HG03108 (cell line): ENCODE data around the gene AP4S1.
A peak's percentile ranks its signal among the peaks of the same experiment; 100 is the strongest.
"Not testable (repeated sequence)": the region's sequence is repeated elsewhere in the genome, so short reads cannot be mapped to it uniquely, and the experiment has no call there.

ENCODE experiments used
- ATAC-seq: cut with Tn5 transposase; IDR thresholded peaks from one replicate; pipeline ENCODE4 v1.9.1; 2021; ENCODE audit warnings: moderate library complexity; ENCODE audit not compliant: unreplicated experiment

AP4S1 gene

GRCh38 chr14:31004007-31004406 is 21.4 kb upstream of the AP4S1 start:
- ATAC-seq = not testable (repeated sequence)

DNA sequence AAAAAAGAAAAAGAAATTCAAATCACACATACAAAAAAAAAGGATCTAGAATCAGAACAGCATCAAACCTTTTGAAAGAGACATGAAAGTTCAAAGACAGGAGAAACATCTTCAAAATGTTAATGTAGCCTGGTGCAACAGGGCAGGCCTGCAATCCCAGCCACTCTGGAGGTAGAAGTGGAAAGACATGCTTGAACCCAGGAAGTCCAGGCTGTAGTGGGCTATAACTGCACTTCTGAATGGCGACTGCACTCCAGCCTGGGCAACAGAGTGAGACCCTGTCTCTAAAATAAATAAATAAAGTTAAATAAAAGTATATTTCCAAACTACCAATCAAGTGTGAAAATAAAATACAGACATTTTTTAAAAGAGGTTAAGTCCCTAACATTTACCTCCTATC is 18.7 kb upstream of the AP4S1 start:
- ATAC-seq = no peak

DNA sequence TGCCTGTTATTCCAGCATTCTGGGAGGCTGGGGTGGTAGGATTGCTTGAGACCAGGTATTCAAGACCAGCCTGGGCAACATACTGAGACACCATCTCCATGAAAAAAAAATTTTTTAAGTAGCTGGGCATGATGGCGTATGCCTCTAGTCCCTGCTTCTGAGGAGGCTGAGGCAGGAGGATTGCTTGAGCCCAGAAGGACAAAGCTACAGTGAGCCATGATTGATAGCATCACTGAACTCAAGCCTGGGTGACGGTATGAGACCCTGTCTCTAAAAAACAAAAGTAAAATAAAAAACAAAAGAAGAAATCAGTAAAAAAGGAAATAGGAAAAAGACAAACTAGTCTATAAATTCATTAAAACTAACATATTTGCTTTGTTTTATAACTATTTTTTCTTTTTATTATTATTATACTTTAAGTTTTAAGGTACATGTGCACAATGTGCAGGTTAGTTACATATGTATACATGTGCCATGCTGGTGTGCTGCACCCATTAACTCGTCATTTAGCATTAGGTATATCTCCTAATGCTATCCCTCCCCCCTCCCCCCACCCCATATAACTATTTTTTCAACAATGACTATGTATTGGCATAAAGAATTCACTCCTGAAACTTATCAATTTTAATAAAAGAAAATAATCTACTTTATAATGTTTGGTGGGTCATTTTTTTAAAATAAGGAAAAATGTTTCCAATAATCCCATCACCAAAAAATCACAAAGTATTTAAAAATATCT is 15.4 kb upstream of the AP4S1 start:
- no peak for ATAC-seq

- ATAC-seq = no peak
These were observed 14.5 kb upstream of the AP4S1 start for GRCh38 chr14:31010935-31011334.

- ATAC-seq = no peak
These were observed 11.6 kb upstream of the AP4S1 start for GRCh38 chr14:31013841-31014240.

DNA sequence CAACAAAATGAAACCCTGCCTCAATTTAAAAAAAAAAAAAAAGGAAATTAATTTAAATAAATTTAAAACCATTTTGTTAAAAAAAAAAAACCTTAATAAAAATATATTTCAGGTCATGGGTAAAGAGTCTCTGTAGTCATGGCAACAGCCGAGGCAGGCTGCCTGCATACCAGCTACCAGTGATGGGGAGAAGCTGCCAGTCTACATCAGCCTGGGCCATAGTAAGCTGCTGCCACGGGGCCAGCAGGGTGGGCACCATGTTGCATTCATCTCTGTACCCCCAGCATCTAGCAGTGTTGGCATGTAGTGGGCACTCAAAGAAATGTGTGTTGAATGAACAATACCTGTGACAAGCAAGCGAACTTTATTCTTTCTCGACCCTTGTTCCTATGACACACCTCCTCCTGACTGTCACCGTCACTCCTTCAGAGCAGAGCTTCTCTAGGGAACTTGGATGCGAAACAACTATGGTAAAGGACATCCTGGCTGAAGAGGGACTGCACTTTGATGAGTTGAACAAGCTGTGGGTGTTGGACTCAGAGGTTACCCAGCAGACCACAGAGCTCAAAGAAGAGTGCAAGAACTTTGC is 7.3 kb upstream of the AP4S1 start:
- no peak for ATAC-seq

DNA sequence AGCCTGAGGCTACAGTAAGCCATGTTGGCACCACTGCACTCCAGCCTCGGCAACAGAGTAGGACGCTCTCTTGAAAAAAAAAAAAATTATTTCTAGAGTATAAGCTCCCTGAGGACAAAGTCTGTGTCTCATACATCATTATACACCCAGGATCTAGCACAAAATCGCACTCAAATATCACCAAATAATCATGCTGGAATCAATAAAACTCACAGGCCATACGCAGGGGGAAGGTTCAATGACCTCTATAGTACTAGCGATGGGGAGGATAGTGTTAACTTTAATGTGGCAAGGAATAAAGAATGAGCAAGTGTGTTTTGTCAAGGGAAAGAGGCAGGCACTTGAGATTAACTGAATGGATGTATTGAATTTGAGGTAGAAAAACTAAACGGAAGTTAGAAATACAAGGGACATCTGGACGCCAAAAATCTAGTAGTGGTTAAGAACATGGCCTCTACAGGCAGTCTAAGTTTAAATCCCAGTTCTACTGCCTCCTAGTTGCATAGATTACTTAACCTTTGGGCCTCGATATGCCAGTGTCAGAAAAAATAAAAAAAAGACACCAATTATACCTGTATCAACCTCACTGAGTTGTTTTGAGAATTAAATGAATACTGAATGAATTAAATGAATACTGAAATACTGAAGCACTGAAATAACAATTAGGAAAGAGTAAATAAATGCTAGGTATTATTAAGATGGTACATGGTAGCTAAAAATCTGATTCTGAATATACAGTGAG is 4.4 kb upstream of the AP4S1 start:
- no peak for ATAC-seq

DNA sequence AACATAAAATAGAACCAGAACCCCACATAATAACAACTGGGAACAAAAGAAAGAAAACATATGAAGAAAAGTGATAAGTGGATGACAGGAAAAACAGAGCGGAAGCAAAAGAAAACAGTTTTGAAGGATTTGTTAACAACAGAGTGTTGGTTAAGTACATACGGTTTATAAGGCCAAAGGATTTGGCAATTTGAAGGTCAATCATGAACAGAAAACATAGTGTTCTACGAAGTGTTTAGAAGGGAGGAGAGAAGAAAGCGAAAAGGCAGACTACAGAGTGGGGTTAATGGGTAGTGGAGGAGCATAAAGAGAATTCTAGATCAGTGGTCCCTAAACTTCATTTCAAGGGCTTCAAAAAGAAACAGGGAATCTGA is 3.9 kb upstream of the AP4S1 start:
- ATAC-seq = no peak

DNA sequence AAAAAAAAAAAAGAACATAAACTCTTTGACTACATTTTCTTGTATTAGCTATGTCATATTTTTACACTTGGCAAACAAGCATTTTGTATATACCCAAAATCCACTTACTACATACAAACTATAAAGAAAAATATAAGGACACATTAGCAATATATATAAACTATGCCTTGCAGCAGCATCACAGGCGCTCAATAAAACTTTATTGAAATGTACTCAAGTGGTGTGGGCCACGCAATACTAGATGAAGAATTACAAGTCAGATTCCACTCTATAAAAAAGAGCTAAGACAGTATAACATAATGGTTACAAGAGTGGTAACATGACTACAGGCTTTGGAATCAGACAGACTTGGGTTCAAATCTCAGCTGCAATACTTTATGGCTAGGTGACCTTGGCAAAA is 3.1 kb upstream of the AP4S1 start:
- ATAC-seq = no peak

GRCh38 chr14:31024010-31024480 is 1.4 kb upstream of the AP4S1 start:
- ATAC-seq = no peak

GRCh38 chr14:31024577-31025366 is 677 bp upstream of the AP4S1 start:
- no peak for ATAC-seq

- ATAC-seq = no peak
These were observed 614 bp downstream of the AP4S1 start, which contains the start of gene STRN3 for GRCh38 chr14:31026077-31026449. STRN3 (minus strand) TSS chr14:31026379; CDS start chr14:31026185, 194 bp downstream.

DNA sequence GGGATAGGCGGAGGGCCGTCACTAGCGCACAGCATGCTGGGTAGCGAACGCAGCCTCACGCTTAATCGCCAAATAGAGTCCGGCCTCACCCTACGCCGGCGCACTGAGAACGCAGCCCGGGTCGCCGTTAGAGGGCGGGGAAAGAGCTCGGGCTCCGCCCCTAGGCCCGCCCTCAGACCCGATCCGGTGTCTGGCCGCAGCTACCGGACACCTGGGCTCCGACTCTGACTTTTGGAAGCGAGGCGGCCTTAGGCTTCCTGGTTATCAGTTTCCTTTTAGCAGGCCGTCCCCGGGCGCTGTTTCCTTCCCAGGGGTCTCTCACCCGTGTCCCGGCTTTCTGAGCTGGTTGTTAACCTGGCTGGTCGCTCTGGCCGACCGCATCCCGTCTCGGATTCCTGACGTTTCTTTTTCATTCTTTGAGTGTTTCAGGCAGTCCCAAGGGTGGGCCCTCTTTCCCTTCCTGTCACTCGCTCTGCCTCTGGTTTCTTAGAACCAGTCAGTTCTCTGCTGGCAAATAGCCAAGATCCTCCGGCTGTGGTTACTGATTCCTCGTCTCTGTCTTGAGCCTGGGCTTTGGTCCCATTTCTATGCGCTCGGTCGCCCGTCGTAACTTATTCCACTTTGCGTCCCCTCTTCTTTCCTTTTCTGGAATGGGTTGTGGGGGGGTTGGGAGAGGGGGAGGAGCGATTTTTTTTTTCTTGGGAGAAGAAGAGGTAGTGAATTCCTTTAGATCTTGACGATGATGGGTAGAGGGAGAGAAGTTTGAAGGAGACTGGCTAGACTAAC is 1.2 kb downstream of the AP4S1 start:
- peak; percentile 96 for ATAC-seq

- no peak for ATAC-seq
These were observed 2.4 kb downstream of the AP4S1 start for GRCh38 chr14:31027847-31028246.

- no peak for ATAC-seq
These were observed 3.8 kb downstream of the AP4S1 start for GRCh38 chr14:31029016-31029970.

GRCh38 chr14:31030469-31030868 is 5.0 kb downstream of the AP4S1 start:
- ATAC-seq = no peak

DNA sequence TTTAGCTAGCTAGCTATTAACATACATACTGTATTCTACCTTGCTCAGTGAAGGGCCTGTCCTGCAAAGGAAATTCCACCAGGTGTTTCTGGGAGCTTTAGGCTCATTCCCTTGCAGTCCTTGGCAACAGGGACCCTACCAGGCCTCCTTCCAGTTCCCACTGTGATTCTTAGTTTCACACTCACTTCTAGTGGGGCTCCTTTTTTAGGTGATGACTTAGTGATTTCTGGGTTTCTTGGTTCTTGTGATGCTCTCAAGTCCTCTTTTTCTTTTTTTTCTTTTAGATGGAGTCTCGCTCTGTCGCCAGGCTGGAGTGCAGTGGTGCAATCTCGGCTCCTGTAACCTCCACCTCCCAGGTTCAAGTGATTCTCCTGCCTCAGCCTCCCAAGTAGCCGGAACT is 11.1 kb downstream of the AP4S1 start:
- ATAC-seq = no peak

DNA sequence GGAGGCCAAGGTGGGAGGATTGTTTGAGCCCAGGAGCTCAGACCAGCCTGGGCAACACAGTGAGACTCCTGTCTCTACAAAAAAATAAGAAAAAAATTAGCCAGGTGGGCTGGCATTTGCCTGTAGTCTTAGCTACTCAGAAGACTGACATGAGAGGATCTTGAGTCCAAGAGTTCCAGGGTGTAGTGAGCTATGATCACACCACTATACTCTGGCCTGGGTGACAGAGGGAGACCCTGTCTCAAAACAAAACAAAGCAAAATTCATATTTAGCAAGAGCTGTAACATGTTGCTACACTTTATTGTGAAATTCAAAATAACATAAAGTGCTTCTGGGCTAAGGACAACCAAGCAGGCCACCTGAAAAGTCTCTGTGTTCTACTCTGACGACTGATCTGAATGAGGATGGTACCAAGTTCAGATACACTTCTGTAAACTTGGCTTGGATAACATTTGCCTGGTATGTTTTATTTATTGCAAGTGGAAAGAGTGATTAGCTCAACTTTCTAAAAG is 12.3 kb downstream of the AP4S1 start:
- no peak for ATAC-seq

DNA sequence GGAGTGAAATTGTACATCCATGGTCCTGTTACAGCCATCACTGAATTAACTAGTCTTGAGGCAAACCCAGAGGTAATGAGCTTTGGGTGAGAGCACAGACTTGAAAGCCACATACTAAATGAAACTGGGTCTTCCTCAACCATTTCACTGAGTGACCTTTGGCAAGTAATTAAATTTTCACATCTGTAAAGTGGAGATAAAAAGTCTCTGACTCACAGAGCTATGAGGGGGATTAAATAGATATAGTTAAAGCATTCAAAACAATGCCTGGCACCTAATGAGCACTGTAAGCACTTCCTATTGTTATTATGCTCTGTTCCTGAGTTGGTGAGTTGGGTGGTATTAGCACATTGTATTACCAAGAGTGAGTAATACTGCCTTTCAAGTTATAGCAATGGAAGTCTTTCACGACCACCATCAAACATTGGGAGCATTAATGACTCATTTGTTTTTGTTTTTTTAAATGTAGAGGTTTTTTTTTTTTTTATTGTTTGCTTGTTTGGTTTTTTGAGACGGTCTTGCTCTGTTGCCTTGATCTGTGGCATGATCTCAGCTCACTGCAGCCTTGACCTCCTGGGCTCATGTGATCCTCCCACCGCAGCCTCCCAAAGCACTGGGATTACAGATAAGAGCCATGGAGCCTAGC is 13.2 kb downstream of the AP4S1 start:
- no peak for ATAC-seq
